Stromal cell of bone marrow (primary cell): Measurements from ENCODE around the gene TEX264.

ENCODE experiments used
- DNase-seq: peaks from one replicate; pipeline ENCODE4 v3.0.0-alpha.2; 2012; ENCODE audit warnings: low read depth

TEX264 gene

GRCh38 chr3:51673802-51674654, 3.0 kb downstream of the TEX264 start:
- no peak for DNase-seq

GRCh38 chr3:51675201-51675611, 4.2 kb downstream of the TEX264 start:
- no peak for DNase-seq

DNA sequence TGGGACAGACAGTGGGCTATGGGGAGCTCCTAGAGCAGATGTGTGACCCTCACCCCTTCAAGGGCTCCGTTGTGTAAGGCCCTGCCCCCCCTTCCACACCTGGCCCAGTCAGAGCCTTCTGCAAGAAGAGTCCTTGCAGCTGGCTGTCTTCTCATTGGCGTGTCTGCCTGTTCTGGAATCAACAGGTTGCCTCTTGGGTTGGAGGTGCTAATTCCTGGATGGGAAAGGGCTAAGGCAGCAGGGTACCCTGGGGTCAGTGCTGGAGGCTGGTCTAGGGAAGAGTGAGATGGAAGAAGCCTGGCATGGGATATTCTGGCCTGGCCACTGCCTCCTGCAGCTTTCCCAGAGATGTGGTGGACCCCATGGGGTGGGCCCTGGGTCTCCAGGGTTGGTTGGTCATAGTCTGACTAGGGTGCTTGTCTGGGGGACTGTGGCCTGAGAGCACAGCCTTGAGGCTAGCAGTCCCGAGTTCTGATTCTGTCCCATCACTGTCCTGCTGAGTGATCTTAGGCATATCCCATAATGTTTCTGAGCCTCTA, 5.1 kb downstream of the TEX264 start:
- DNase-seq, result no peak

DNA sequence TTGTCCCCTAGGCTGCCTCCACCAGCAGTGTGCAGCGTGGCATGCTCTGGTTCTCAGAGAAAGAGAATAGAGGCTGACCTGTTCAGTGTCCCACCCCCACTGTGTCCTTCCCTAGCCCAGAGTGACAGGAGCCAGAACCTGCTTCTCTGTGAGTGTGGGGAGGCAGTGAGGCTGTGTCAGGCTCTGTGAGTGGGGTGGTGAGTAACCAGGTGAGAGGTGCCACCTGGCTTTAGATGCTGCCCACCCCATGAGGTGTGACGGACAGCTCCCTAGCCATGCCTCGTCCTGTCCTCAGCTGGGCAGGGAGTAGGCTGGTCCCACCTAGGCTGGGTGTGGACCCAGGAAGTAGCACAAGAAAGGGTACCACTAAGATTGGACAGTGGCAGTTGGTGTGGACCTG, 6.3 kb downstream of the TEX264 start:
- no peak for DNase-seq

DNA sequence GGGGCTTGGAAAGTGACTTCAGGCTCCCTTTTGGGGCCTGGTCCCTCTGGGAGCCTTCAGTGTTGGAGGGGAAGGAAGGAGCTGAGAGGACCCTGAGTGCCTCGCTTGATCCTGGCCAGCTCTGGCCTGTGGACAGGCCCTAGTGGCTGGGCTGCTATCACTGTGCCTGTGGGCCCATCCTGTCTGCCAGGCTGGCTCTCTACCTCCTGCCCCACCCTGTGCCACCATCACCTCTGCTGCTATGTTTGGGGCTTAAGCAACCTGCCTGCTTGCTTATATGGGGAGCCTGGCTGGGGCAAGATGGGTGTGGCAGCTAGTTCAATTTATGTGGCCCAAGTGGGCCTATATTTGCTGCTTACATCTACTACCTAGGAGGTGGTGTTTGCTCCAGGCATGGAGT, 7.1 kb downstream of the TEX264 start:
- DNase-seq, result no peak

DNA sequence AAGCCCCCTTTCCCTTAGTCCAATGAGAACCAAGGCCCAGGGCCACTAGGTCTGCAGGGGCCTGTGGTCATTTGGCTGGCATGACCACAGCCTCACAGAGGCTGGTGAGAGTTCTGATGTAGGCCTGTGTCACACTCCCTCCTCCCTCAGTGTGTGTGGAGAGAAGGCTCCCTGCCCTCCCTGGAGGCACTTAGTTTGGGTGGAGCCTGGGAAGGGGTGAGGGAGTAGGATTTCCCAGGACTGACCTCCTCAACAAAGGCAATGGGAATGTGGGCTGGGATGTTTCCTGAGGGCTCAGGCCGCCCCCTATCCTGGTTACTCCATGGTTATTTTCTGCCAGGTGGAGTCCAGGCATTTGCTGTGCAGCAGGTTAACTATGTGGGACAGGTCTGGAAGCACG, 7.6 kb downstream of the TEX264 start:
- no peak for DNase-seq

DNA sequence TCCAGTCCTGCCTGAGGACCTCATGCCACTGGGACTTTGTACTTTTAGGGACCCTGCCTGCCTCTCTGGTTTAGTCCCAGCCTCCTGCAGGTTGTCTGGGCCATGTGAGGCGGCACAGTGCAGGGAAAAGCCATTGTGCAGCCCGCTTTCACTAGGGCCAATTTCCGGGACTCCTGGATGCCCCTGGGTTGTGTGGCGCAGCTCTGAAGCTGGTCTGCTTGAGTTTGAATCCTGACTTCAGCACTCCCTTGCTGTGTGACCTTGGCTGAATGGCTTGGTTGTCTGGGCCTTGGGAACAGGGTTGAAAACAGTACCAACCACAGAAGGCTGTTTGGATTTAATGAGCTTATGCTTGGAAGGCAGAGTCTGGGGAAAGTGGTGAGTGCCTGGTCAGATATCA, 8.3 kb downstream of the TEX264 start:
- no peak for DNase-seq

DNA sequence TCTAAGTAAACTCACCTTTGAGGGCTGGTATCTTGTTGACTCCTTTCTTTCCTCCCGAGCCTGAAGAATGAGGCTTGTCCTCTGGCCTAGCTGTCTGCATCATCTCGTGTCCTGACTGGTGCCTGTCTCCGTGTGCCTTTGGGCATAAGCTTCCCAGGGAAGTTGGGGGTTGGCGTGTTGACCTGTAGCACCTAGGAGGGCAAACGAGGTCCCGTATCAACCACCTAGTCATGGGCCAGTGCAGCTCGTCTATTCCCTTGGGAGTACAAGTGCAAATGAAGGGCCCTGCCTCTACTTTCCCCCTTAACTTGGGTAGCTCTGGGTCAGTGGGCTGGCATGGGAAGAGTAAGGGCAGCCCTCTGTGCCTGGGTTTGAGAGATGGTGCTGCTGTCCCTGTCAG, 8.7 kb downstream of the TEX264 start:
- DNase-seq, result no peak

DNA sequence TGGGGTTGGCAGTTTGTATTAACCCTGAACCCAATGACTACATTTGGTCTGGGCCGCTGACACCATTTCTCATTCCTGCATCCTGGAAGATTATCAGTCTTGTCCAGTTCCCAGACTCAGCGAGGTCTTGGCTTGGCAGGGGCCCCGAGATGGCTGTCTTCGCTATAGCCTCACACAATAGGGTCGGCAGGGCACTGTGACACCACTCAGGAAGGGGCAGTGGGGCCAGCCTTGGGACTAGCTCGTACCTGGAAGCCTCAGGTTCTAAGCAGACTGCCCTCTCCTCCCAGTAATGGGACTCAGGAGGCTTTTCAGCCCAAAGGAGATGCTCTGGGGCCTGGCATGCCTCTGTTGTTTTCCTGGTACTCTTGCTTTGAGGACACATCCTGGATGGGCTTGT, 9.1 kb downstream of the TEX264 start:
- no peak for DNase-seq

GRCh38 chr3:51680663-51681230, 9.7 kb downstream of the TEX264 start:
- DNase-seq, result no peak

- no peak for DNase-seq
Observed at GRCh38 chr3:51681453-51681852, 10.4 kb downstream of the TEX264 start.

DNA sequence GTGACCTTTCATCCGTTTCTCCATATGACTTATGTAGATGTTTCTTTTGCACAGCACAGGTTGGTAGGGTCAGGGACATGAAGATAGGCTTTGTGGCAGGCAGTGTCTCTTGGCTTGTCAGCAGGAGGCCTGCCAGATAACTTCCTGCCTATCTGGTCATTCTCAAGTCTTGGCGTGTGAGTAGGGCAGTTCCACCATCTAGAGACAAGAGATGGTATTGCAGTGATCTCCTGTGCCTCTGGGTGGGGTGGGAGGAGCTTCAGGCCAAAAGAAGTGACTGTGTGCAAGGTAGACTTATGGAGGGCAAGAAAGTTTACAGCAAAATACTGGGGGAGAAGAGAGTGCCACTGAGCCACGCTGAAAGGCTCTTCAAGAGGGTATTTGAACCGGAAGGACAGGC, 11.0 kb downstream of the TEX264 start:
- peak; percentile 80 for DNase-seq

DNA sequence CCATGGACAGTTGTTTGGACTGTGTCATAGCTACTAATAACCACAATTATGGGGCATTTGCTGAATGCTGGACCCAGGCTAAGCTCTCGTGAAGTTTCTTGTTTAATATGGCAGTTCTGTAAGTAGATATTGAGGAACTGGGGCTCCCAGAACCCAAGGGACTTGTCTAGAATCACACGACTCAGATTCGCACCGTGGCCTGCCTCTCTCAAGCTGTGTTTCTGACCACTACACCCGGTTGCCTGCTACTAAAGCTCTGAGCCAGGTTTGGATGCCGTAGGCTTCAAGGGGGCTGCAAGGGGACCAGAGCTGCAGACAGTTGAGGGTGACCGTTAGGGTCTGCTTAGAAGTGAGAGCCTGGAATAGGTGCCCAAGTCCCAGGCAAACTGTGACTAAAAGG, 11.5 kb downstream of the TEX264 start:
- no peak for DNase-seq

DNA sequence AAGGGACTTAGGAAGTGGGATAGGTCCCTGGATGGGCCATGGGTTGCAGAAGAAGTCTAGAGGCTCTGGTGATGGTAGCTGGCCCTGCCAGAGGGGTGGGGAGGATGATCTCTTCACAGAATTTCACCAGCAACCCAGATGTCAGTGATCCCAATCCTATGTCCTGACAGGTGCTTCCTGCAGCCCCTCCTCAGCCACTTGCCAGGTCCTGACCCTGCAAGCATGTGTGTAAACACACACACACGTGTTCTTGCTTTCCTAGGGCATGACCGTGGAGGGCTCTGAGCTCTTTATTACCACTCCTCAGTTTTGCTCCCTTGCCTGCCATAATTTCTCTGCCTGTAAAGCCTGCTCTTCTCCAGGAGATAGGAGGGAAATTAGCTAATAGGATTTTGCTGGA, 12.5 kb downstream of the TEX264 start:
- no peak for DNase-seq

GRCh38 chr3:51684971-51685751, 14.1 kb downstream of the TEX264 start:
- DNase-seq, result no peak

DNA sequence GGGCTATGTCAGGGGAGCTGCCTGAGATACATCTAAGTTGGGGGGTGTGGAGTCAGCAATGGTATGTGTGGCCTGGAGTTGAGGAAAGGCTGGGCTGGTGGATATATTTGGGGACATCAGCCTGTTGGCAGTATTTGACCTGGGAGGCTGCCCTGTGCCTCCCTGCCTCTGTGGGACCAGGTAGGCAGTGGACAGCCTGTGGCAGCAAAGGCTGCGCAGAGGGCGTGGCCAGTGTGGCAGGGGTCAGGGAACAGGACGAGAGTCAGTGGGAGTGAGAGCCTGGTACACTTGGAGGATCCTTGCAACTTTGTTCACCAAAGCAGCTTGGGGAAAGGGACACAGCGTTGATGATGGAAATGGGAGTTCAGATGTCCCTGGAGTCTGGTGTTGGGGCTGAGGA, 15.0 kb downstream of the TEX264 start:
- no peak for DNase-seq

DNA sequence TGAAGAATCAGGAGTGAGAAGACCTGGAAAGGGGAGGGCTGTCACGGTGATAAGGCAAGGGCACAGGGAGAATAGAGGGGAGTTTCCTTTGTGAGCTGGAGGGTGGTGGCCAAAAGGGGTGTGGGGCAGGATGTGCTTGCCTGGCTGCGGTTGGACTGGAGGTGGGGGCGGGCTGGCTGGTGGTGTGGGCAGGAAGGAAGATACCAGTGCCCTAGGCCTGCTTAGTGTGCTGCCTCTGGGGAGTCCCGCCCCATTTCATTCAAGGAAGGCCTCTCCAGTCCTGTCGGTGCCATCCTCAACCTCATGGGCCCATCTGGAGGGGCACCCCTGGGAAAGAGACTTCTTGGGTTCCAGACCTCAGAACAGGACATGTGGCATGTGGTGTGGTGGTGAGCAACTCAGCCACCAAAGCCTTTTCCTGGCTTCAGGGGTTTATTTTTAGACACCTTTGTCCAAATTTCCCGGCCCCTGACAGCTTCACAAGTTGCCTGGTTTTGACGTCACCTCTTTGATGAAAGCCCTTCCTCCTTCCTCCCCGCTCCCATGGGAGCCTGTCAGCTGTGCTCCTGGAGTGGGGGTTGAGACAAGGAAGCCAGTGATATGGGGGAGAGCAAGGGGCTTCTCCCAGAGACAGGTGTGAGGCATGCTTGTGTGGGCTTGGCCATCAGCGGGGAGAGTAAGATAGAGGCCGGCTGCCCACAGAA, 15.6 kb downstream of the TEX264 start:
- DNase-seq, result no peak

DNA sequence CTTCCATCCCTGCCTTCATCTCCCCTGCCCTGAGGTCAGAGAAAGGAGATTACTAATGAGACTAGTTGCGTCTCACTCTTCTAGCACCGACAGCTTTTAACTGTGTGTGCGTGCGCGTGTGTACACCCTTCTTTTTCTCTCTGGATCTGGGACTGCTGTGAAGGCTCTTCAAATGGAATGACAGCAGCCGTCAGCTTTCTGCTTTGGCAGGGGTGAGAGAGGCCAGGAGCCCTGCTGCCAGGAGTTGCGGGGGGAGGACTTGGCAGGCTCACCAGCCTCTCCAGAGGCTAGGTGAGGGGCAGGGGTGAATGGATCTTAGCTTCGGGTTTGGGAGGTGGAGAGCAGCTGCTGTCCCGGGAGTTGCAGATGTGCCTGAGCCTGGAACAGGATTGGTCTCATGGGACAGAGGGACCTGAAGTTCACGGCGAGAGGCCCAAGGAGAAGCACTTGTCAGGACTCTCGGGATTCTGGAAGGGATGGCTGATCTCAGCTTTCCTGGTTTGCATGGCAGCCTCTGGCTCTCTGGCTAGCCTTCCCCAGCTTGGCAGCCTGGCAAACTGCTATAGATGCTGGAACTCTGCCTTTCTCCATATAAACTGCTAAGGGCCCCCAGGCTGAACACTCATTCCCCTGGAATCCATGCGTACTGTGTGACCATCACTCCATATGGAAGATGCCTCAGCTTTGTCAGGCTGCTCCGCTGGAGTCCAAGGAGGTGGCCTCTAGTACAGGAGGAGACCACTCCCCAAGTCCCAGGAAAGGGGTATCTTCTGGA, 16.6 kb downstream of the TEX264 start:
- DNase-seq, result no peak

DNA sequence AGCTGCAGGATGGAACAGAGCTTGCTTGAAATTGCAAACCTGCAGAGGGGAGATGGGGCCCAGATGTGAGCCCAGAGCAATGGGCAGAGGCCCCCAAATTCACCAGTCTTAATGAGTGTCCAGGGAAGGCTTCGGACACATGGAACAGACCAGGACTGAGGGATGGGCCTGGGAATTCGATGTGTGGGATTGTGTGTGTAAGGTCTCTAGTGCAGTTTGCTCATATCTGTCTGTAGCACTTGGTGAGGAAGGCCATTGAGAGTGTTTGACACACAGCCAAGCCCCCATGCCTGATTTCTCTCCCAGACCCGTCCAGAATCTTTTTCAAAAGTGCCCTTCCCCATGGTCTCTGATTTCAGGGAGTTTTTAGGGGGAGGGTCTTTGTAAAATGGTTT, 17.2 kb downstream of the TEX264 start:
- DNase-seq, result no peak

DNA sequence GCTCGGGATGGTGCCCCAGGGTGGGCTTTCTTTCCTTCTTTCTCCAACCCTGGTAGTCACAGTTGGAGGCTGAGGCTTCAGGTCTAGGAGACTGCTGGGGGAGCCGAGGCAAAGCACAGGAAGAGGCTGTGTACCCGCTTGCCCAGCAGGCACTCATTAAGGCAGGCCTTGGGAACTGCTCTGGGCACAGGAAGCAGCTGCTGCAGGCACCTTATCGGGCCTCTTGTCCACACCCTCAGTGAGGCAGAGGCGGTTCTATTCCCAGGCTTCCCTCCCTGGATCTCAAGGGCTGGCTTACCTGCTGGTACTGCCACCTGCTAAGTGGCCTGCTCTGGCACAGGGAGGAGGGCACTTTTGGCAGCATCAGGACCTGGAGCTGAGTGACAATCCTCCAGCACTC, 20.0 kb downstream of the TEX264 start:
- DNase-seq, result no peak

DNA sequence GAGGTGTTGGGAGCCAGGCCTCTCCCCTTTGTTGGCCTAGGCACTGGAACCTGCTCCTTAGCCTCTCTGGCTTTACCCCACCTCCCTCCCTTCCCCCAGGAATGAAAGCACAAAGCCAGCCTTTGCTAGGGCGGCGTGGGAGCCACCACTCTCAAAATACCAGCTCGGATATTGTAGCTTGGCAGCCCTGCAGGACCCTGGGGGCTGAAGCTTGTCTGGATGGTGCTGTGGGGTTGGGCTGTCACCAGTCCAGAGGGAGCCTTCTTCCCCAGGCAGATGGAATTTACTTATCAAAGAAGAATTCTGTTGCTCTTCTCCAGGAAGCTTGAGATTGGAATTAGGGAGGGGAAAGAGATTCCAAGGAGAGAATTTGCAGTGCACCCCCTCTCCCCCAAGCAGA, 20.9 kb downstream of the TEX264 start:
- DNase-seq, result no peak
